Choroid plexus epithelial cell (primary cell): Measurements from ENCODE around the gene SP1.
"Not testable (repeated sequence)": the region's sequence is repeated elsewhere in the genome, so short reads cannot be mapped to it uniquely, and the experiment has no call there.

Experiments used
- DNase-seq: peaks from one replicate; pipeline ENCODE4 v3.0.0-alpha.2; 2010; ENCODE audit warnings: low read depth
- H3K4me3 ChIP-seq: 2 replicates; pipeline ENCODE4 v1.5.1; 2011; ENCODE audit warnings: low read depth, mild to moderate bottlenecking, control low read depth, low read length, moderate library complexity
- TF ChIP-seq, protein P1 (sequence below): conservative IDR thresholded peaks from 2 replicates; pipeline ENCODE4 v1.5.1; 2011; ENCODE audit warnings: low read depth, mild to moderate bottlenecking, control low read depth, inconsistent platforms, low read length, moderate library complexity

Gene SP1

DNA sequence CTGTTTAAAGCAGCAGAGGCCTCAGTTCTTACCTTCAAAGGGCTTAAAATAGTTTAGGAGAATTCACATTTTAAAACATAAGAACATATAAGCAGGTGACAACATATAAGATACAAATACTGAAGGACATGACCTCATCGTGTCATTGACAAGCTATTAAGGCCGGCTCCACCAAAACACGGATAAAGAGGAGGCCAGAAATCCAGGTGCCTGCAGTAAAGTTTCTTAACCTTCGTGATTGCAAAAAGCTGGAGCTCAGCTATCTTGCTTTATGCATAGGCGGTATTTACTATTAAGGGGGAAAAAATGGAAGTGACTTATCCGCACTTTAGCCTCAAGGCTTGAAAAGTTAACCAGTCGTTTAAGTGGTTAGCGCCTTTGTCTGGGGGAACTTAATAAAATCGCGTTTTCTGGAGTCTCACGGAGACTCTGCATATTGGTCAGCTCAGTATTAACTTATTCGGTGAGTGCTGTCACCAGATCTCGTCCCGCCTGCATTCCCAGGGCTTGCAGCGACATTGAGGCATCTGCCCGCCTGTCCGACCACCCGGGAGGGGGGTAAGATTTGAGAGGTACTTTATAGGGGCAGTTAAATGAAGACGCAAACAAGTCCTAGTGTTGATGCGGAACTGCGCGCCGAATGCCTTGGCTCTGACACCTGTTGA, 1.1 kb upstream of the SP1 start:
- TF ChIP-seq, protein P1, sequence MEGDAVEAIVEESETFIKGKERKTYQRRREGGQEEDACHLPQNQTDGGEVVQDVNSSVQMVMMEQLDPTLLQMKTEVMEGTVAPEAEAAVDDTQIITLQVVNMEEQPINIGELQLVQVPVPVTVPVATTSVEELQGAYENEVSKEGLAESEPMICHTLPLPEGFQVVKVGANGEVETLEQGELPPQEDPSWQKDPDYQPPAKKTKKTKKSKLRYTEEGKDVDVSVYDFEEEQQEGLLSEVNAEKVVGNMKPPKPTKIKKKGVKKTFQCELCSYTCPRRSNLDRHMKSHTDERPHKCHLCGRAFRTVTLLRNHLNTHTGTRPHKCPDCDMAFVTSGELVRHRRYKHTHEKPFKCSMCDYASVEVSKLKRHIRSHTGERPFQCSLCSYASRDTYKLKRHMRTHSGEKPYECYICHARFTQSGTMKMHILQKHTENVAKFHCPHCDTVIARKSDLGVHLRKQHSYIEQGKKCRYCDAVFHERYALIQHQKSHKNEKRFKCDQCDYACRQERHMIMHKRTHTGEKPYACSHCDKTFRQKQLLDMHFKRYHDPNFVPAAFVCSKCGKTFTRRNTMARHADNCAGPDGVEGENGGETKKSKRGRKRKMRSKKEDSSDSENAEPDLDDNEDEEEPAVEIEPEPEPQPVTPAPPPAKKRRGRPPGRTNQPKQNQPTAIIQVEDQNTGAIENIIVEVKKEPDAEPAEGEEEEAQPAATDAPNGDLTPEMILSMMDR: no peak
- peak; percentile 13 for DNase-seq
- peak overlapping the region; percentile 68 for H3K4me3 ChIP-seq

DNA sequence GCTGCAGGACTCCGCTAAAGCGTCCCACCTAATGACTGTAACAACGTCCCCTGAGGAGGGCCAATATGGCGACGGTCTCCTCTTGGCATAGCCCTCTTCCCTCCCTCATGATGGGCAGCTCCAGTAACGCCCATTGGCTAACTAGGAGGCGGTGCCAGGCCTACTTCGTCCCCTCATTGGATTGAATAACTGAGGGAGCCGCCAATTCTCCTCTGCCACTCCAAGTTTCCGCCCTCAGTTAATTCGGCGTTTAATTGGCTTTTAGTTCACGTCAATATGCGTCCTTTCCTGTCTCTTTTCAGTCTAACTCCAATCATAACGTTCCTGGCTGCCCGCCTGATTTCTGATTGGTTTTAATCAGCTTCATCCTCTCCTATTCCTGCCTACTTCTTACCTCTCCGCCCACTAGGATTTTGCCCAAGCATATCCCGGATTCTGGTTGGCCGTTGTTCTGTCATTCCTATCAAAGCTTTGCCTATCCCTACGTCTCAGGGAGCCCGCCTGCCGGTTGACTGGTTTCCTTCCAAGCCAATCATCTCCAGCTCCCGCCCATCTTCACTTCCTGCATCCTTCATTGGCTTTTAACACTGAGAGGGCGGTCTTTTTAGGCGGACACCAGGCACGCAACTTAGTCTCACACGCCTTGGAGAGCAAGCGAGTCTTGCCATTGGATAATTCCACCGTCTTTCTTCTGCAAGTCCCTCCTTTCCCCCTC, 430 bp upstream of the SP1 start:
- TF ChIP-seq, protein P1: no peak
- H3K4me3 ChIP-seq: peak overlapping the region; percentile 68
- DNase-seq: peak; percentile 100

DNA sequence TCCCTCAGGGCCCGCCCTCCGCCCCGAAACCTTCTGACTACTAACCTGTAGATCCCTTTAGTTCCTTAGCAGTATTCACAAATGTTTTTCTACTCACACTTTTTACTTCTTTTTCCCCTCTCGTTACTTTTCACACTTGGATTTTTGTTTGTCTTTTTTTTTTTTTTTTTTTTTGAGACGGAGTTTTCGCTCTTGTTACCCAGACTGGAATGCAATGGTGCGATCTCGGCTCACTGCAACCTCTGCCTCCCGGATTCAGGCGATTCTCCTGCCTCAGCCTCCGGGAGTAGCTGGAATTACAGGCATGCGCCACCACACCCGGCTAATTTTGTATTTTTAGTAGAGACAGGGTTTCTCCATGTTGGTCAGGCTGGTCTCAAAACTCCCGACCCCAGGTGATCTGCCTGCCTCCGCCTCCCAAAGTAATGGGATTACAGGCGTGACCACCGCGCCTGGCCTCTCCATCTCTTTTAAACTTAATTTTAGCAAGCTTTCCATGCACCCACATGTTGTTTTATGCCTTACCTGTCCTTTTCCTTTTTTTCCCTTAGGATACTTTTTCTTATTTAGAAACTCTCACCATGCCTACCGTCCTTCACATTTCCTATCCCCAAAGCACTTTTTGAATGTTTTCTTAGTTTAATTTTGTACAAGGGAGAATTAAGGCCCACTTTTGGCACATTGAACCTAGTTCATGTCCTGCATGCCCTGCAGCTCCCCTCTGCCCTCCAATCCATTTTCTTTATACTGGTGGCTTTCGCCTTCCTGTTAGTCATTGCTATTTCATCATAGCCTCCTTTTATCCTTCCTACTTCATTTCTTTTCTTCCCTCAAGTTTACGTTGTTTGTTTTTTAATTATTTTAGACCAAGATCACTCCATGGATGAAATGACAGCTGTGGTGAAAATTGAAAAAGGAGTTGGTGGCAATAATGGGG, 1.1 kb downstream of the SP1 start:
- peak; percentile 64 for DNase-seq
- H3K4me3 ChIP-seq: peak overlapping the region; percentile 62
- TF ChIP-seq, protein P1: no peak

DNA sequence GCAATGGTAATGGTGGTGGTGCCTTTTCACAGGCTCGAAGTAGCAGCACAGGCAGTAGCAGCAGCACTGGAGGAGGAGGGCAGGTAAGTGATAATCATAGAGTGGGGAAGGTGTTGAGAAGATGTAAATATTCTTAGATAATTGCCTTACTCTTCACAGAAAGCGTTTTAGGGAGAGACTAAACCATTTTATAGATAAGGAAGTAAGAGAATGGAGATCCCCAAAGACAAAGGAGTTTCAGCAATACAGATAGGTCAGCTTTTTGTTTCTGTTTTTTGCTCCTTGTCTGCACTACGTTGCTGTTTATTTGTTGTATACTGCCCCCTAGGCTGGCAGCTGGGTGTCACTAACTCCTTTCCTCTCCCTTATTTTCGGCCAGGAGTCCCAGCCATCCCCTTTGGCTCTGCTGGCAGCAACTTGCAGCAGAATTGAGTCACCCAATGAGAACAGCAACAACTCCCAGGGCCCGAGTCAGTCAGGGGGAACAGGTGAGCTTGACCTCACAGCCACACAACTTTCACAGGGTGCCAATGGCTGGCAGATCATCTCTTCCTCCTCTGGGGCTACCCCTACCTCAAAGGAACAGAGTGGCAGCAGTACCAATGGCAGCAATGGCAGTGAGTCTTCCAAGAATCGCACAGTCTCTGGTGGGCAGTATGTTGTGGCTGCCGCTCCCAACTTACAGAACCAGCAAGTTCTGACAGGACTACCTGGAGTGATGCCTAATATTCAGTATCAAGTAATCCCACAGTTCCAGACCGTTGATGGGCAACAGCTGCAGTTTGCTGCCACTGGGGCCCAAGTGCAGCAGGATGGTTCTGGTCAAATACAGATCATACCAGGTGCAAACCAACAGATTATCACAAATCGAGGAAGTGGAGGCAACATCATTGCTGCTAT, 2.0 kb downstream of the SP1 start:
- TF ChIP-seq, protein P1: peak; percentile 51
- peak; percentile 67 for DNase-seq
- H3K4me3 ChIP-seq: peak overlapping the region; percentile 62

DNA sequence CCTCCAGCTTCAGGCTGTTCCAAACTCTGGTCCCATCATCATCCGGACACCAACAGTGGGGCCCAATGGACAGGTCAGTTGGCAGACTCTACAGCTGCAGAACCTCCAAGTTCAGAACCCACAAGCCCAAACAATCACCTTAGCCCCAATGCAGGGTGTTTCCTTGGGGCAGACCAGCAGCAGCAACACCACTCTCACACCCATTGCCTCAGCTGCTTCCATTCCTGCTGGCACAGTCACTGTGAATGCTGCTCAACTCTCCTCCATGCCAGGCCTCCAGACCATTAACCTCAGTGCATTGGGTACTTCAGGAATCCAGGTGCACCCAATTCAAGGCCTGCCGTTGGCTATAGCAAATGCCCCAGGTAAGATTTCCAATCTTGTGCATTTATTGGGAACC, 3.3 kb downstream of the SP1 start:
- DNase-seq: no peak
- TF ChIP-seq, protein P1: no peak
- peak overlapping the region; percentile 37 for H3K4me3 ChIP-seq

DNA sequence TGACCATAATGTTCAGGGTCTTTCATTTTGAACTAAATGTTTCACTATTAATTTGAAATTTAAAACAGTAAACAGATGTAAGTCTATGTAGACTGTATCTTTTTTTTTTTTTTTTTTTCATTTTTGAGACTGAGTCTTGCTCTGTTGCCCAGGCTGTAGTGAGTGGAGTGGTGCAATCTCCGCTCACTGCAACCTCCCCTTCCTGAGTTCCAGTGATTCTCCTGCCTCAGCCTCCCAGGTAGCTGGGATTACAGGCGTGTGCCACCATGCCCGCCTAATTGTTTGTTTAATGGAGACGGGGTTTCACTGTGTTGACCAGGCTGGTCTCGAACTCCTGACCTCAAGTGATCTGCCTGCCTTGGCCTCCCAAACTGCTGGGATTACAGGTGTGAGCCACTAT, 6.4 kb downstream of the SP1 start:
- H3K4me3 ChIP-seq: peak overlapping the region; percentile 40
- DNase-seq: not testable (repeated sequence)
